ENCODE measurements around the gene AK5.
"Not testable (repeated sequence)": the region's sequence is repeated elsewhere in the genome, so short reads cannot be mapped to it uniquely, and the experiment has no call there.

AK5 gene

GRCh38 chr1:77415579-77415978, 133.8 kb downstream of the AK5 start:
- no peak overlapping the region for H3K4me3 ChIP-seq (replicated peaks; ENCODE audit: low read depth, low read length)
- TF ChIP-seq, protein P1, sequence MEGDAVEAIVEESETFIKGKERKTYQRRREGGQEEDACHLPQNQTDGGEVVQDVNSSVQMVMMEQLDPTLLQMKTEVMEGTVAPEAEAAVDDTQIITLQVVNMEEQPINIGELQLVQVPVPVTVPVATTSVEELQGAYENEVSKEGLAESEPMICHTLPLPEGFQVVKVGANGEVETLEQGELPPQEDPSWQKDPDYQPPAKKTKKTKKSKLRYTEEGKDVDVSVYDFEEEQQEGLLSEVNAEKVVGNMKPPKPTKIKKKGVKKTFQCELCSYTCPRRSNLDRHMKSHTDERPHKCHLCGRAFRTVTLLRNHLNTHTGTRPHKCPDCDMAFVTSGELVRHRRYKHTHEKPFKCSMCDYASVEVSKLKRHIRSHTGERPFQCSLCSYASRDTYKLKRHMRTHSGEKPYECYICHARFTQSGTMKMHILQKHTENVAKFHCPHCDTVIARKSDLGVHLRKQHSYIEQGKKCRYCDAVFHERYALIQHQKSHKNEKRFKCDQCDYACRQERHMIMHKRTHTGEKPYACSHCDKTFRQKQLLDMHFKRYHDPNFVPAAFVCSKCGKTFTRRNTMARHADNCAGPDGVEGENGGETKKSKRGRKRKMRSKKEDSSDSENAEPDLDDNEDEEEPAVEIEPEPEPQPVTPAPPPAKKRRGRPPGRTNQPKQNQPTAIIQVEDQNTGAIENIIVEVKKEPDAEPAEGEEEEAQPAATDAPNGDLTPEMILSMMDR (IDR thresholded peaks at IDR 0.05; ENCODE audit: low read length, missing control alignments) = no peak
- no peak for DNase-seq (ENCODE audit: low read depth)

- no peak overlapping the region for H3K4me3 ChIP-seq (replicated peaks; ENCODE audit: low read depth, low read length)
- peak; percentile 52 for DNase-seq (ENCODE audit: low read depth)
- TF ChIP-seq, protein P1 (IDR thresholded peaks at IDR 0.05; ENCODE audit: low read length, missing control alignments) = peak; percentile 52
Observed at GRCh38 chr1:77416692-77417450, 135.1 kb downstream of the AK5 start.

GRCh38 chr1:77418055-77418454, 136.2 kb downstream of the AK5 start:
- not testable (repeated sequence) for DNase-seq (ENCODE audit: low read depth)

GRCh38 chr1:77421504-77422233, 139.8 kb downstream of the AK5 start:
- TF ChIP-seq, protein P1 (IDR thresholded peaks at IDR 0.05; ENCODE audit: low read length, missing control alignments) = no peak
- no peak overlapping the region for H3K4me3 ChIP-seq (replicated peaks; ENCODE audit: low read depth, low read length)
- no peak for DNase-seq (ENCODE audit: low read depth)

More at GRCh38 chr1:77418055-77418454, 136.2 kb downstream of the AK5 start:
- H3K4me3 ChIP-seq (replicated peaks; ENCODE audit: low read depth, low read length) = not testable (repeated sequence)

- peak; percentile 63 for DNase-seq (ENCODE audit: low read depth)
- no peak overlapping the region for H3K4me3 ChIP-seq (replicated peaks; ENCODE audit: low read depth, low read length)
- TF ChIP-seq, protein P1 (IDR thresholded peaks at IDR 0.05; ENCODE audit: low read length, missing control alignments) = no peak
Observed at GRCh38 chr1:77424236-77424635, 142.4 kb downstream of the AK5 start.

DNA sequence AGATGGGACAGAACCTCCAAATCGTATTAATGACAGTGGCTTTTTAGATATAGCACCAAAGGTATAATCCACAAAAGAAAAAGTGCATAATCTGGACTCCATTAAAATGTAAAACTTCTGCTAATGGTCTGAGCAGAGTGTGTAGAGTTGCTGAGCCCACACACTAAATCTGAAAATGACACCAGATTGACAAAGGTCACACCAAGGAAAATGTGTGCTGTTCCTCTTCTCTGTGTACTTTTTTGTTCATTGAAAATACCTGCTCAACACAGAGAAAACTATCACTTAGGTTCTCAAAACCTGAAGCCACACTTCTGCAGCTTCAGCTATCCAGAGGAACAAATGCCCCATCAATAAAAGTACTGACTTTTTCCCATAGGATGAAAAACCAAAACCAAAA, 146.2 kb downstream of the AK5 start:
- TF ChIP-seq, protein P1 (IDR thresholded peaks at IDR 0.05; ENCODE audit: low read length, missing control alignments) = no peak
- H3K4me3 ChIP-seq (replicated peaks; ENCODE audit: low read depth, low read length) = no peak overlapping the region
- no peak for DNase-seq (ENCODE audit: low read depth)

GRCh38 chr1:77430966-77431690, 149.3 kb downstream of the AK5 start:
- H3K4me3 ChIP-seq (replicated peaks; ENCODE audit: low read depth, low read length) = no peak overlapping the region
- TF ChIP-seq, protein P1 (IDR thresholded peaks at IDR 0.05; ENCODE audit: low read length, missing control alignments) = no peak
- DNase-seq (ENCODE audit: low read depth) = peak; percentile 37
